ENCODE measurements around the gene TGDS.

Gene TGDS

DNA sequence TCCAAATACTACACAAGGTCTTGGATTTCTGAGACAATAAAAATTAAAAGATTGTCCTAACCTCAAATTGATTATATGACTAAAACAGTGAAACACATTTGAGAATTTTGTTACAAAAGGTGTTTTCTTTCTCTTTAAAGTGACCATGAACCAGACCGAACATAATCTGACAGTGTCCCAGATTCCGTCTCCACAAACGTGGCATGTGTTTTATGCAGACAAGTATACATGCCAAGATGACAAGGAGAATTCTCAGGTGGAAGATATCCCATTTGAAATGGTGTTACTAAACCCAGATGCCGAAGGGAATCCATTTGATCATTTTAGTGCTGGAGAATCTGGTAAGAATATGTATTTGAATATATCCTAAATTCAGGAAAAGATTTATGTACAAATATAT lies 16.1 kb upstream of the TGDS start:
- in situ Hi-C loops (cut with HindIII; ENCODE audit: low sequenced_read_pairs), result no loop called here
- H3K4me3 ChIP-seq (ENCODE audit: low read depth, low read length), result no peak overlapping the region
- TF ChIP-seq, protein P1, sequence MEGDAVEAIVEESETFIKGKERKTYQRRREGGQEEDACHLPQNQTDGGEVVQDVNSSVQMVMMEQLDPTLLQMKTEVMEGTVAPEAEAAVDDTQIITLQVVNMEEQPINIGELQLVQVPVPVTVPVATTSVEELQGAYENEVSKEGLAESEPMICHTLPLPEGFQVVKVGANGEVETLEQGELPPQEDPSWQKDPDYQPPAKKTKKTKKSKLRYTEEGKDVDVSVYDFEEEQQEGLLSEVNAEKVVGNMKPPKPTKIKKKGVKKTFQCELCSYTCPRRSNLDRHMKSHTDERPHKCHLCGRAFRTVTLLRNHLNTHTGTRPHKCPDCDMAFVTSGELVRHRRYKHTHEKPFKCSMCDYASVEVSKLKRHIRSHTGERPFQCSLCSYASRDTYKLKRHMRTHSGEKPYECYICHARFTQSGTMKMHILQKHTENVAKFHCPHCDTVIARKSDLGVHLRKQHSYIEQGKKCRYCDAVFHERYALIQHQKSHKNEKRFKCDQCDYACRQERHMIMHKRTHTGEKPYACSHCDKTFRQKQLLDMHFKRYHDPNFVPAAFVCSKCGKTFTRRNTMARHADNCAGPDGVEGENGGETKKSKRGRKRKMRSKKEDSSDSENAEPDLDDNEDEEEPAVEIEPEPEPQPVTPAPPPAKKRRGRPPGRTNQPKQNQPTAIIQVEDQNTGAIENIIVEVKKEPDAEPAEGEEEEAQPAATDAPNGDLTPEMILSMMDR (IDR thresholded peaks at IDR 0.05; ENCODE audit: low read depth, low read length), result no peak
- DNase-seq (ENCODE audit: low read depth, low spot score), result no peak

DNA sequence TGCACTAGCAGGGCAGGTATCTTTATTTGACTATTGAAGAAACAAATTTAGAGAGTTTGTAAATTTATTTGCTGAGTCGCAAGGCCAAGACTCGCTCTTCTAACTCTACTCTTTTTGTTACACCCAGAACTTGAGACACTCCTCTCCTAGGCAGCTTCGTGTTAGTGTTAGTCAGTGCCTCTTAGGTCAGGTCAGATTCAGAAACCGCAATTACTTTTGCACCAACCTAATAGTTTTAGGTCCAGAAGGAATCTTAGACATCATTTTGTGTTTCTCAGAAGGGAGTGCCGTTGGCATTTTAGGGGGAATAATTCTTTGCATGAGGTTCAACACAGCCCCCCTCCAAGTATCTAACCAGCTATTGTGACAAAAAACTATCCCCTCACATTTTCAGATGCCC lies 14.5 kb upstream of the TGDS start:
- TF ChIP-seq, protein P1 (IDR thresholded peaks at IDR 0.05; ENCODE audit: low read depth, low read length), result no peak
- H3K4me3 ChIP-seq (ENCODE audit: low read depth, low read length), result no peak overlapping the region
- DNase-seq (ENCODE audit: low read depth, low spot score), result no peak
- in situ Hi-C loops (cut with HindIII; ENCODE audit: low sequenced_read_pairs), result no loop called here

DNA sequence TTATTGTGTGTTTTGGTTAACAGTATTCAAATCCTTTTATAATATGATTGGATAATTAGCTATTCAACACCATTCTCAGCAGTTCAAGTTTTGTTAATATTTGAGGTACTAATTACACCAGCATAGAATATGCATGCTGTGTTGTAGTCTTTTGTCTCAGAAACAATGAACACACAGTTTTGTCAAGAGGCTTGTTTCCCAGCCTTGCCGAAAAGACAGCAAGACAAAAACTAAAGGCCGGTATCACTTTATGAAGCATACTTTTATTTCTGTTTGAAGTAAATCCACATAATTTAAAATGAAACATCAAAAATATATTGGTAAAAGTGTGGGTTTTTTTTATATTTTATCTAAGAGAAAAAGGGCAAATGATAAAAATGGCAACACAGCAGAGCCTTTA lies 13.2 kb upstream of the TGDS start:
- H3K4me3 ChIP-seq (ENCODE audit: low read depth, low read length), result no peak overlapping the region
- in situ Hi-C loops (cut with HindIII; ENCODE audit: low sequenced_read_pairs), result no loop called here
- TF ChIP-seq, protein P1 (IDR thresholded peaks at IDR 0.05; ENCODE audit: low read depth, low read length), result no peak
- no peak for DNase-seq (ENCODE audit: low read depth, low spot score)

DNA sequence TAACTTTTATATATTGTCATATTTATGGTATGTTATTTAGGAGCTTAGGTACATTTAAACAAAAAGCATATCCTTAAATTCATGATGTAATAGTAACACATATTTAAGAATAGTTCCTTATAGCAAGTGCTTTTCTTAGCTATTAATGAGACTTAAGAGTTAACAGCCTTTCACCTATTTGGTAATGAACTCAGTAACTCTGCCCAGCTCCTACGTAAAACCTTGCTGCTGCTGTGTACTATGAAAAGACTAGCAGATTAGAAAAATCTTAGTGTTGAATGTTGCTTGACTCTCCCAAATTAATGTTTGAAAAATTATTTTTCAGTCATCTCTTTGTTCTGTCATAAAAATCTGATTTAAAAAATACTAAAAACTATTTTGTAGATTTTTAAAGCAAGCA lies 12.6 kb upstream of the TGDS start:
- H3K4me3 ChIP-seq (ENCODE audit: low read depth, low read length), result no peak overlapping the region
- TF ChIP-seq, protein P1 (IDR thresholded peaks at IDR 0.05; ENCODE audit: low read depth, low read length), result no peak
- in situ Hi-C loops (cut with HindIII; ENCODE audit: low sequenced_read_pairs), result no loop called here
- no peak for DNase-seq (ENCODE audit: low read depth, low spot score)

DNA sequence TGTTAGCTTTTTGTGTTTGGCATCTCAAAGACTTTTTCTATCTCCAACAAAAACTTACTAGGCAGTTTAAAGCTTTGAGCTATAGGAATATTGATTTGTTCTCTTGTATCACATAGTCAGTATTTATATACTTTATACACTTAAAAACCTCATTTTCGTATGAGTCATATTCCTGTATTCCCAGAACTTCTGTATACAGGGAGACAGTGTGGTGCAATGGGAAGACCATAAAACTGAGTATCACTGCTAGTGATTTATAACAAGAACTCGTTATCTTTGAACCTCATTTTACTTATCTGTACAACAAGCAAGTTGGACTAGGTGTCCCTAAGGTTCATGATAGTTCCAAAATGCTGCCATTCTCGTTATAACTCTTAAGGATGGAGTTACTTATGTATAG lies 12.0 kb upstream of the TGDS start:
- in situ Hi-C loops (cut with HindIII; ENCODE audit: low sequenced_read_pairs), result no loop called here
- DNase-seq (ENCODE audit: low read depth, low spot score), result no peak
- H3K4me3 ChIP-seq (ENCODE audit: low read depth, low read length), result no peak overlapping the region
- TF ChIP-seq, protein P1 (IDR thresholded peaks at IDR 0.05; ENCODE audit: low read depth, low read length), result no peak

DNA sequence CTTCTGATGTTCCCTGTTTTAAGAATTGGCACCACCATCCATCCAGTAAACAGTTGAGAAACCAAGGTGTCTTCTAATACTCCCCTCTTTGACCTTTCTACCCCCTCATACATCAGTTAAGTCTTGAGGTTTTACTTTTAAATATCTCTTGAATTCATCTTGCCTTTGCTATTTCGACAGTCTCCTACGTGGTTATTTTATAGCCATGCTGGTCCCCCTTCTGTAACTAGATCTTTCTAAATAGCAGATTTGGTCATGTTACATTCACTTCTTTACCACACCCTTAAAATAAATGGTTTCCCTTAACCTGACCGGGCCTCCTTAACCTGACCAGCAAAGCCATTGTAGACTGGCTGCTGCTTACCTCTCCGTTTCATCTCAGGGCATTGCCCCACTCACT lies 11.1 kb upstream of the TGDS start:
- TF ChIP-seq, protein P1 (IDR thresholded peaks at IDR 0.05; ENCODE audit: low read depth, low read length), result no peak
- H3K4me3 ChIP-seq (ENCODE audit: low read depth, low read length), result no peak overlapping the region
- in situ Hi-C loops (cut with HindIII; ENCODE audit: low sequenced_read_pairs), result no loop called here
- DNase-seq (ENCODE audit: low read depth, low spot score), result no peak

DNA sequence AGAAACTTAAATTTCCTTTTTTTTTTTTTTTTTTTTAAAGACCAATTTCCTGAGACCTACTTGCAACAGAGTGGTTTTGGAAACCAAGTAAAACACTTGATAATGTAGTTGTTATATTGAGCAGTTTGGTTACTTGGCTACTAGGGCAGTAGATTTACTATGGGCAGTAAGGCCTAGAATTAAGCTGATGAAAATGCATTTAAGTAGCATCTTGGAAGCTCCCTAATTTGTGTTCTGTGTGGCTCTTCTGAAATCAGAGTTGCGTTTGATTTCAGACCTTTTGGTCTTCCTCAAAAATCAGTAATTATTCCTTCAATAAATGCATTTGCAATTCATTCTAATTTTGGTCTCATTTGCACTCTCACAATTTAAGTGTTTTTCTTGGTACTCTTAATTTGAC lies 6.5 kb upstream of the TGDS start:
- in situ Hi-C loops (cut with HindIII; ENCODE audit: low sequenced_read_pairs), result no loop called here
- peak overlapping the region; percentile 89 for H3K4me3 ChIP-seq (ENCODE audit: low read depth, low read length)
- TF ChIP-seq, protein P1 (IDR thresholded peaks at IDR 0.05; ENCODE audit: low read depth, low read length), result no peak

More for the DNA sequence above, 6.5 kb upstream of the TGDS start:
- DNase-seq (ENCODE audit: low read depth, low spot score), result no peak

Measured in astrocyte of the spinal cord (primary cell).